NCI-H2171 treated with DMSO at 0.1 percent for 48 hours (cell line): Measurements from ENCODE around the gene PGBD5.

Experiments used
- DNase-seq: peaks from one replicate; lab custom pipeline; 2025; lab: John Stamatoyannopoulos, UW

Gene PGBD5

GRCh38 chr1:230278871-230279582 is 147.1 kb downstream of the PGBD5 start:
- no peak for DNase-seq

- DNase-seq = no peak
Measured at GRCh38 chr1:230278376-230278775, 147.8 kb downstream of the PGBD5 start.

DNA sequence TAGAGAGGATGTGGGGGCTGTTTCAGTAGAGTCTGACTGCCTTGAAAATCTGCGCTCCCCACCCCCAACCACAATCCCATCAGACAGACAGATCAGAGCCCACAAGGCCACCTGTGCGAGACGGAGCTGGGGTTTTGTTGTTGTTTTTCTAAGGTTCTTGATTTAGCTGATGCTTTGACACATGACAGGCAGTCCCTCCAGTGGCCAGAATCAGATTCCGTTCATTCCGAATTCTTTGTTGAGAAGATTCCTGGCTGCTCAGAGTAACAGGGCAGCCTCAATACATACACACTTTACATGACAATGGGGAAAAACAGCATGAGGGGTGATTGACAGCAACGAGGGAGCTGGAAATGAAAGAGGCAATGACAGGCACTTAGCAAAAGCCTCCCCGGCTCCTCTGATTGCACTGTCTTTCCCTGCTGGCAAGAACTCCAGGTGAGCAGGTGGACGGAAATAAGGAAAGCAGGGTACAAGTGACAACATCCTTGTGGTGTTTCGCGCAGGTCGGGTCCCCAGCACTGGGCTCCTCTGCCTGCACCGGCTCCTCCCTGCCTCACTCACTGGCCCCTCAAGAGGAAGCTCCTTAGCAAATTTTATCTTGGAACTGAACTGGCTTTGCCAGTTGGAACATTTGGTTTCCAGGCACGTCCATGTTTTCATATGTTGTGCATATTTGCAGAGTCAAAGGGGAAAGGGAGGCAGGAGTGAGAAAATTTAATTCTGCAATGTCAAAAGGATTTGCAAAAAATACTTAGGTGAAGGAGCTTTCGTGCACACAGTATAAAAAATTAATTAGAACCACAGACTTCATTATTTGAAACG is 148.7 kb downstream of the PGBD5 start:
- no peak for DNase-seq

- no peak for DNase-seq
Measured at GRCh38 chr1:230276401-230276800, 149.7 kb downstream of the PGBD5 start.

- DNase-seq = no peak
Measured at GRCh38 chr1:230274254-230274653, 151.9 kb downstream of the PGBD5 start.

- no peak for DNase-seq
Measured at GRCh38 chr1:230273141-230273710, 152.9 kb downstream of the PGBD5 start.

DNA sequence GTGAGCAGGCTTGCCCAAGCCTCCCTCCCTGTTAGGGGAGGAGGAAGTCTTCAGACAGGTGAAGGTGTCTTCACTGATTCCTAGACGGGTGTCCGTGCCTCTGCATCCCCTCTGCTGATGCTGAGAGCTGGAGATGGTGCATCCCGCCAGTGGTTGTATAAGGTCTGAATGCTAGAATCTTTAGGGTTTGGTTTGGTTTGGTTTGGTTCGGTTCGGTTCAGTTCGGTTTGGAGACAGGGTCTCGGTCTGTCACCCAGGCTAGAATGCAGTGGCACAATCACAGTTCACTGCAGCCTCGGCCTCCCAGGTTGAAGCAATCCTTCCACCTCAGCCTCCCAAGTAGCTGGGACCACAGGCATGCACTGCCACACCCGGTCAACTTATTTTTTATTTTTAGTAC is 153.6 kb downstream of the PGBD5 start:
- DNase-seq = no peak

DNA sequence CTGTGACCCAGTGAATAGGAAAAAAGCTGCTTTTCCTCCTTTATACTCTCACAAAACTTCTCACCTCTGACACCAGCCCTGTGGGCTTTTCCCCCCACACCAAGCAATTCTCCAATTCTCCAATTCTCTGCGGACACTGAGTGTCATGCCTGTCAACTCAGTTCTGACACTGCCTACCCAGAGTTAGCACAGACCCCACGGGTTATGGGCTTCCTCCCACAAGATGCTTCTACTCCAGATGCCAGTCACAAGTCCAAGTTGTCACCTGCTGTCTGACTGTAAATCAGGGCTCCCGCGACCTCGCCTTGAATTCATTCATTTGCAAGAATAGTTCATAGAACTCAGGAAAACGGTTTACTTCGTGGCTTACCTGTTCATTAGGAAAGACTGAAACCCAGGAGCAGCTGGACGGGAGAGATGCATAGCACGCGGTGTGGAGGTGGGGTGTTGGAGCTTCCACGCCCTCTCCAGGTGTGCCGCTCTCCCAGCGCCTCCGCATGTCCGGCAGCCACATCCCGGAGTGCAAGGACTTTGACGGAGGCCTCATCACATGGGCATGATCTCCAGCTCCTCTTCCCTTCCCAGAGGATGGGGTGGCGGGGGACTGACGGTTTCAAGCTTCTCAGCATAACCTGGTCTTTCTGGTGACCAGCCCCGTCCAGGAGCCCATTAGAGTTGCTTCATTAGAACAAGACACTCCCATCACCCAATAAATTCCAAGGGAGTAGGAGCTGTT is 154.7 kb downstream of the PGBD5 start:
- DNase-seq = no peak

DNA sequence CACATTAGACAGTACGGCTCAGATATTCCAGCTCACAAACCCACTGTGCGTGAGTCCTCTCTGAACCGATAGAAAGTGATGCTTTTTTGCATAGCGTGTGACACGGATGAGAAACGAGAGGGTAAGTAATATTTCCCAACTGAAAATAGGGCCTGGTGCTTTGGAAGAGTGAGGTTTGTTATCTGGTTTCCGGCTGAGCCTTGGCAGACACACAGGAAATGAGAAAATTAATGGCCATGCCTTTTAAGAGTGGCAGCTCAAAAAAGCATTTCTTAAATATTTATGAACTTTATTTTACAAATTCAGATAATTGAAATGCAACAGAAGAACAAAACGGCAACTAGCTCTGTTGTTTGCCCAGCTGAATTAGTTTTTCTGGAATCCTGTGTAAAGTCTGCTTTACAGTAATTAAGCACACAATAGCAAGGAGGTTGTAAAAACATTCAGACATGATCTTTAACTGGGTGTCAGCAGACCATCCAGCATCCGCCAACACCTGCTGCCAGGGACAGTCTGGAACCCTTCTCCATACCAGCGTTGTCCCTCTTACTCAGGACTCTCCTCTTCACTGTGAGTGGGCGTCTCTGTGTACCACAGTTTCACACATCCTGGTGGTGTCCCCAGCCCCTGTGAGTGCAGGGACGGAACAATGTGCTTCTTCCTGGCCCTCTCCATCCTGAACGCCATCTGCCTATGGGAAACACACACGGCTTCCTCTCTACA is 155.4 kb downstream of the PGBD5 start:
- no peak for DNase-seq

DNA sequence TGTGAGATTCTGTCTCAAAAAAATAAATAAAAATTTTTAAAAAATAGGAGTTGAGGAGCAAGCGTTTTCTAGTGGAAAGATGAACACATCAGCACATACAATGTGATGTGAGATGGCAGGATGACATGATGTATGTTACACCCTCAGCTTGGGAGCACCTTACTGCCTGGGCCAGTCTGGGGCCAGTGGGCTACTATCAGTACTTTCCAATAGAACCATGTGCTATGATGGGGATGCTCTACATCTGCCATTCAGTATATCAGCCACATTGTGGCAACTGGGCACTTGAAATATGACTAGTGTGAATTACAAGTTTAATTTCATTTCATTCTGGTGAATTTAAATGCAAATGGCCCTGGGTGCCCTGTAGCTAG is 156.0 kb downstream of the PGBD5 start:
- no peak for DNase-seq

- DNase-seq = peak; percentile 89
Measured at GRCh38 chr1:230268371-230269170, 157.6 kb downstream of the PGBD5 start.

DNA sequence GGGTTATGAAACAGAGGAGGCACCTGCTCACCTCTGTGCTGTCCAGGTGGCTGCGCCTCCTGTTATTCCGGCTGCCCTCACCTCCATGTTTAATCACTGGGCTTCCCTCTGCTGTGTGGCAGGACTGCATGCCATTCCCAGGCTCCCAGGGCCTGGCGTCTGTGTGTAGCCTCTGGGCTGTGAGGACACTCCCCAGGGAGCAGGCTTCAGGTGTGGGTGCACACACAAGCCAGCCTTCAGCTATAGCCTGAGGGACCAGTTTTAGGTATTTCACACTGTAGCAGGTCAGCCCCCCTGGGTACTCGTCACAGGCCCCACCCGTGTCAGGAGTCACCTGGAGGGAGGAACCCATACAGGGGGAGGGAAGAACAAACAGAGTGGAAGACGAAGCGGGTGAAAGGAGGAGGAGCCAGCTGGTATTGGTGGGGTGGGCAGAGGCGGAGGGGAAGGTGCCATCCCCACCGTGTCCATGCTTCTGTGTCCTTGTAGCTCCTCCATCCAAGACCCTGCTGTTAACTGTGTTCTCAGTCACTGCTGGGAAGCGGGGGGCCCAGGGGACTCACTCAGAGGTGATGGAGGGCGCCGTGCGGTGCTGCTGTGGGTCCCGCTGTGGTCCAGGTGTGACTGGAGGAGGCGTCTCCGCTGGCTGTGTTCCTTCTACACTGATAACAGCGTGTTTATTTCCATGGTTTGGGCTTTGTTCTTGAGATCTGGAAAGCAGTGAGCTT is 158.6 kb downstream of the PGBD5 start:
- DNase-seq = peak; percentile 40

DNA sequence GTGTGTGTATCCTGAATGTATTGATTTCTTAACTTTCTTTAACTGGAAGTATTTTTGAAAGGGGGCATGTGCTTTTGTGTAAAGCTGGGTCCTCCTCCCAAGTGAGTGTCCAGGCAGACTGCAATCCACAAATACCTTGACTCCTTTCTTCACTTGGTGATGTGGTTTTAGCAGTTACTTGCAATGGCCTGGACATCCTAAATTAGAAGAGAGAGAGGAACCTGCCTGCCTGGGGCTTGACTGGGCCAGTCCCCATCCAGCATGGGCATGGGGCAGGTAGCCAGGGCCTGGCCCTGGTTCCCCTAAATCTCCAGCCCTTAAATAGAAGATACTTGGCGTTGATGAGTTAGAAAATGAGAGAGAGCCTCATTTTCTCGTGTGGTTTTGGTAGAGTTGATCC is 159.7 kb downstream of the PGBD5 start:
- no peak for DNase-seq

DNA sequence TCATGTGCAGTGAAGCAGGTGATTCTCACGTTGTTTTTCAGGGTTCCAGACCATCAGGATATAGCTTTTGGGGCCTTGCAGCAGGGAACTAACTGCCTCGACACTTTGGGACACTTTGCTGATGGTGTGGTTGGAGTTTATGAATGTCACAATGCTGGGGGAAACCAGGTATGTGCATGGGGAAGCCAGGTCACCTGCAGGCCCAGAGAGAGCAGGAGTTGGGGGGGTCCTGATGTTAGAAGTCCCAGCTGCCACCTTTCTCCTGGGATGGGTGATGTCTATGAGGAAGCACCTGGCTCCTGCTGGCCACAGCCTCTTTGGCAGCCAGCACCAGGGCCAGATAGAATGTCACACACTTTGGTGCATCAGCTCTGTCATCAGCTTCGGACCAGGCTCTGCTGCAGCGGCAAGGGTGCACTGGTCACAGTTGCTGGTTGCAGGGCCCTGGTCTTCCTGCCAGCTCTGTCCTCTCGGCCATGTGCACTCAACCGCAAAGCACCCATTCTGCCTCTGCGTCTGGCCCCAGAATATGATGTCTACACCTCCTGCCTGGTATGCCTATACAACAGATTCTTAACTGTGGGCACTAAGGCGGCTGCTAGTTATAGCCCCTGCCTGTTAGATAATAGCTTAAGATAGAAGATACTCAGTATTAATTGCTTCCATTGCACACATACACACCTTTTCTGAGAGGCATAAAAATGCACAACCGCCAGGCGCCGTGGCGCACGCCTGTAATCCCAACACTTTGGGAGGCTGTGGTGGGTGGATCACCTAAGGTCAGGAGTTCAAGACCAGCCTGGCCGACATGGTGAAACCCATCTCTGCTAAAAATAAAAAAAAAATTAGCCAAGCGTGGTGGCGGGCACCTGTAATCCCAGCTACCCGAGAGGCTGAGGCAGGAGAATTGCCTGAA is 160.7 kb downstream of the PGBD5 start:
- DNase-seq = no peak
